ENCODE measurements around the gene NANS. TPM values are rescaled to one million over a fixed set of nuclear protein-coding genes. Genes with fewer than 3 reads are reported as not detected.

Gene NANS
- total RNA-seq, 2 donors from 2014 or later = 160 to 318 TPM

GRCh38 chr9:98022447-98022846, 34.1 kb upstream of the NANS start:
- H3K36me3 ChIP-seq = no peaks in the 10 kb centered on the region
- H3K4me1 ChIP-seq (replicated peaks) = no peaks in the 10 kb centered on the region
- H3K27ac ChIP-seq = no peak overlapping the region
- H3K9me3 ChIP-seq = no peaks in the 10 kb centered on the region
- WGBS = 85% methylated on average over 8 of the region's 8 CpGs
- intact Hi-C loops (cut with DNase I) = no loop called here
- no peak for DNase-seq (ENCODE audit: low spot score)
- no peaks in the 10 kb centered on the region for H3K27me3 ChIP-seq (replicated peaks; ENCODE audit: insufficient read depth)
- no peak overlapping the region for H3K4me3 ChIP-seq
- no peak for TF ChIP-seq POLR2A (IDR thresholded peaks at IDR 0.05)
- no peak for TF ChIP-seq POLR2AphosphoS5 (IDR thresholded peaks at IDR 0.05)
- TF ChIP-seq CTCF (IDR thresholded peaks at IDR 0.05) = no peak

GRCh38 chr9:98024702-98025101, 31.8 kb upstream of the NANS start:
- Histone ChIP-seq H3K4me1 (replicated peaks) (no peaks in the 10 kb centered on the region), H3K27me3 (replicated peaks; ENCODE audit: insufficient read depth) (no peaks in the 10 kb centered on the region), H3K27ac (no peak overlapping the region), H3K36me3 (no peaks in the 10 kb centered on the region), H3K4me3 (no peak overlapping the region), H3K9me3 (no peaks in the 10 kb centered on the region)
- WGBS = 100% methylated on average over 1 of the region's 1 CpG
- intact Hi-C loops (cut with DNase I) = no loop called here
- no peak for TF ChIP-seq POLR2AphosphoS5 (IDR thresholded peaks at IDR 0.05)
- no peak for TF ChIP-seq POLR2A (IDR thresholded peaks at IDR 0.05)
- no peak for TF ChIP-seq CTCF (IDR thresholded peaks at IDR 0.05)
- no peak for DNase-seq (ENCODE audit: low spot score)

- intact Hi-C loops (cut with DNase I) = no loop called here
- DNase-seq (ENCODE audit: low spot score) = no peak
Observed at GRCh38 chr9:98031169-98031568, 25.4 kb upstream of the NANS start.

GRCh38 chr9:98031935-98032334, 24.6 kb upstream of the NANS start:
- no peaks in the 10 kb centered on the region for H3K36me3 ChIP-seq
- 52% methylated on average over 1 of the region's 1 CpG for WGBS
- H3K9me3 ChIP-seq = no peaks in the 10 kb centered on the region
- DNase-seq (ENCODE audit: low spot score) = no peak
- no peak for TF ChIP-seq CTCF (IDR thresholded peaks at IDR 0.05)
- TF ChIP-seq POLR2A (IDR thresholded peaks at IDR 0.05) = no peak
- TF ChIP-seq POLR2AphosphoS5 (IDR thresholded peaks at IDR 0.05) = no peak
- no peak overlapping the region for H3K4me3 ChIP-seq
- no peaks in the 10 kb centered on the region for H3K4me1 ChIP-seq (replicated peaks)
- H3K27ac ChIP-seq = no peak overlapping the region
- intact Hi-C loops (cut with DNase I) = no loop called here
- H3K27me3 ChIP-seq (replicated peaks; ENCODE audit: insufficient read depth) = no peaks in the 10 kb centered on the region

More at GRCh38 chr9:98031169-98031568, 25.4 kb upstream of the NANS start:
- H3K36me3 ChIP-seq = no peaks in the 10 kb centered on the region
- no peaks in the 10 kb centered on the region for H3K4me1 ChIP-seq (replicated peaks)
- no peak overlapping the region for H3K4me3 ChIP-seq
- no peaks in the 10 kb centered on the region for H3K27me3 ChIP-seq (replicated peaks; ENCODE audit: insufficient read depth)
- TF ChIP-seq POLR2A (IDR thresholded peaks at IDR 0.05) (no peak), POLR2AphosphoS5 (IDR thresholded peaks at IDR 0.05) (no peak), CTCF (IDR thresholded peaks at IDR 0.05) (no peak)
- H3K27ac ChIP-seq = no peak overlapping the region
- no peaks in the 10 kb centered on the region for H3K9me3 ChIP-seq

GRCh38 chr9:98034593-98035546, 21.7 kb upstream of the NANS start:
- Histone ChIP-seq H3K27ac (no peak overlapping the region), H3K9me3 (no peaks in the 10 kb centered on the region), H3K27me3 (replicated peaks; ENCODE audit: insufficient read depth) (no peaks in the 10 kb centered on the region), H3K4me3 (no peak overlapping the region), H3K36me3 (no peaks in the 10 kb centered on the region), H3K4me1 (replicated peaks) (no peaks in the 10 kb centered on the region)
- intact Hi-C loops (cut with DNase I) = loop anchor here (2.0 to 5.0 kb wide), 2 partner anchors 48 to 112 kb away; partner anchors contain the start of gene TRMO
- DNase-seq (ENCODE audit: low spot score) = peak; percentile 80
- TF ChIP-seq POLR2AphosphoS5 (IDR thresholded peaks at IDR 0.05) = peak; percentile 57
- no peak for TF ChIP-seq POLR2A (IDR thresholded peaks at IDR 0.05)
- TF ChIP-seq CTCF (IDR thresholded peaks at IDR 0.05) = peak; percentile 67 to 84 (median 77)
- 38% methylated on average over 20 of the region's 20 CpGs for WGBS
